OCI-LY7 (cell line): ENCODE measurements around the gene RPS15A. TPM values are rescaled to one million over a fixed set of nuclear protein-coding genes. Genes with fewer than 3 reads are reported as not detected.

ENCODE experiments used
- BruUV-seq: library from RNA; stranded (reverse); fragments of 400-500 nt; replicated peaks from 2 replicates; lab custom pipeline; 2021; lab: Mats Ljungman, UMichigan
- CTCF ChIA-PET: fragments of 300-600 bp; sonication (Branson Sonifier 250); formaldehyde crosslinking; loops from one replicate; lab custom pipeline; 2022; ENCODE audit warnings: antibody characterized with exemption; ENCODE audit not compliant: unreplicated experiment; lab: Charles Lee
- POLR2A ChIA-PET: fragments of 300-600 bp; sonication (Branson Sonifier 250); formaldehyde crosslinking; loops from one replicate; lab custom pipeline; 2022; ENCODE audit warnings: antibody characterized with exemption; lab: Charles Lee
- DNase-seq: peaks from one replicate; pipeline ENCODE4 v3.0.0-alpha.2; 2015; ENCODE audit warnings: low spot score
- H2AFZ ChIP-seq: fragments of 200-600 bp; sonication (generic), shearing (Covaris generic); 2 replicates; pipeline ENCODE4 v1.6.1; 2014; ENCODE audit warnings: mild to moderate bottlenecking, antibody characterized with exemption, low read length, moderate library complexity
- H3K27ac ChIP-seq: fragments of 200-600 bp; sonication (generic); 2 replicates; pipeline ENCODE4 v1.5.1; 2014; ENCODE audit warnings: mixed run types, low read depth, mild to moderate bottlenecking, moderate library complexity, low read length, inconsistent platforms; ENCODE audit not compliant: poor library complexity, severe bottlenecking
- H3K36me3 ChIP-seq: fragments of 200-600 bp; sonication (generic); 2 replicates; pipeline ENCODE4 v1.6.1; 2014; ENCODE audit warnings: mild to moderate bottlenecking, antibody characterized with exemption, low read length, moderate library complexity, mixed read lengths; ENCODE audit not compliant: insufficient read depth
- H3K4me1 ChIP-seq: fragments of 200-600 bp; sonication (generic); 2 replicates; pipeline ENCODE4 v1.5.1; 2014; ENCODE audit warnings: mild to moderate bottlenecking, low read length; ENCODE audit not compliant: insufficient read depth, poor library complexity, severe bottlenecking
- H3K4me2 ChIP-seq: fragments of 200-600 bp; sonication (generic); 2 replicates; pipeline ENCODE4 v1.6.1; 2014; ENCODE audit warnings: mild to moderate bottlenecking, low read length
- H3K4me3 ChIP-seq: fragments of 200-600 bp; sonication (generic); 2 replicates; pipeline ENCODE4 v1.5.1; 2014; ENCODE audit warnings: mild to moderate bottlenecking, low read depth, low read length; ENCODE audit not compliant: poor library complexity, severe bottlenecking
- H3K79me2 ChIP-seq: fragments of 200-600 bp; sonication (generic); 2 replicates; pipeline ENCODE4 v1.6.1; 2016; ENCODE audit warnings: low read depth, mild to moderate bottlenecking, low read length, moderate library complexity, mixed read lengths; ENCODE audit not compliant: insufficient read depth
- H3K9me2 ChIP-seq: fragments of 200-600 bp; sonication (generic); 2 replicates; pipeline ENCODE4 v1.6.1; 2016; ENCODE audit warnings: mild to moderate bottlenecking, low read length, mixed read lengths; ENCODE audit not compliant: insufficient read depth
- H3K9me3 ChIP-seq: fragments of 200-600 bp; sonication (generic); 2 replicates; pipeline ENCODE4 v1.6.1; 2014; ENCODE audit warnings: mild to moderate bottlenecking, mixed run types, low read length, mixed read lengths
- H4K20me1 ChIP-seq: fragments of 200-600 bp; sonication (generic); 2 replicates; pipeline ENCODE4 v1.6.1; 2014; ENCODE audit warnings: mild to moderate bottlenecking, antibody characterized with exemption, low read length, moderate library complexity, mixed read lengths; ENCODE audit not compliant: insufficient read depth
- EZH2phosphoT487 ChIP-seq: fragments of 200-600 bp; sonication (generic); IDR thresholded peaks from 2 replicates; pipeline ENCODE4 v1.6.1; 2018; ENCODE audit warnings: low read depth, borderline replicate concordance, mild to moderate bottlenecking, mixed run types, antibody characterized with exemption, low read length, moderate library complexity, mixed read lengths
- intact Hi-C: fragments of 100-400 bp; cut with micrococcal nuclease; formaldehyde crosslinking; loops from one replicate; pipeline ENCODE4 v1.10.0; 2022; ENCODE audit not compliant: unreplicated experiment
- total RNA-seq, 2 experiments: library from RNA; depleted of rRNA in 1 of 2; stranded (reverse); fragments of >200 nt in 1 of 2; shearing (Covaris generic) in 1 of 2; gene quantifications; 2 replicates each; pipeline ENCODE4 v1.2.3, GENCODE V29; 2014 to 2022
- TF ChIP-seq, protein P1 (sequence below): fragments of 200-600 bp; sonication (generic); conservative IDR thresholded peaks from 2 replicates; pipeline ENCODE4 v1.5.1; 2014; ENCODE audit warnings: mild to moderate bottlenecking, antibody characterized with exemption, low read length, moderate library complexity, mixed read lengths

RPS15A gene
- total RNA-seq, 2 experiments from 2014 or later = 1,902 to 2,645 TPM

DNA sequence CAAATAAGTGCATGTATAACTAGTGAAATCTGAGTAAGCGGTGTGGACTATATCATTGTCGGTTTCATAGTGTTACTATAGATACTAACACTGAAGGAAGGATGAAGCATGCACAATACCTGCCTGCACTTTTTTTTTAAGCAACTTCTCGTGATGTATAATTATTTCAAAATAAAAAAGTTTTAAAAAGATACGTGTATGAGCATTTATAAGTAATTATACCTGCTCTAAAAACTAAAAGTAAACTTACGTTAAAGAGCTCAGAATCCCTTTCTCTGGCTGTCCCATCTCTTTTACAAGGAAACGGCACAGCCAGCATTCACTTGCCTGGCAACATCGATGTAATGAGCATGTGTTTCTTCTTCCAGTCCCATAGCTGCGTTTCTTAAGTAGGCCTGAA, 42.5 kb upstream of the RPS15A start:
- no peak overlapping the region for H3K4me3 ChIP-seq
- H3K9me3 ChIP-seq = no peaks in the 10 kb centered on the region
- POLR2A ChIA-PET = interaction anchor here (0.7 kb wide), 1 partner anchor 41 kb away, joined by 3 read pairs; no protein-coding TSS in a partner anchor
- TF ChIP-seq EZH2phosphoT487 = no peak
- TF ChIP-seq, protein P1, sequence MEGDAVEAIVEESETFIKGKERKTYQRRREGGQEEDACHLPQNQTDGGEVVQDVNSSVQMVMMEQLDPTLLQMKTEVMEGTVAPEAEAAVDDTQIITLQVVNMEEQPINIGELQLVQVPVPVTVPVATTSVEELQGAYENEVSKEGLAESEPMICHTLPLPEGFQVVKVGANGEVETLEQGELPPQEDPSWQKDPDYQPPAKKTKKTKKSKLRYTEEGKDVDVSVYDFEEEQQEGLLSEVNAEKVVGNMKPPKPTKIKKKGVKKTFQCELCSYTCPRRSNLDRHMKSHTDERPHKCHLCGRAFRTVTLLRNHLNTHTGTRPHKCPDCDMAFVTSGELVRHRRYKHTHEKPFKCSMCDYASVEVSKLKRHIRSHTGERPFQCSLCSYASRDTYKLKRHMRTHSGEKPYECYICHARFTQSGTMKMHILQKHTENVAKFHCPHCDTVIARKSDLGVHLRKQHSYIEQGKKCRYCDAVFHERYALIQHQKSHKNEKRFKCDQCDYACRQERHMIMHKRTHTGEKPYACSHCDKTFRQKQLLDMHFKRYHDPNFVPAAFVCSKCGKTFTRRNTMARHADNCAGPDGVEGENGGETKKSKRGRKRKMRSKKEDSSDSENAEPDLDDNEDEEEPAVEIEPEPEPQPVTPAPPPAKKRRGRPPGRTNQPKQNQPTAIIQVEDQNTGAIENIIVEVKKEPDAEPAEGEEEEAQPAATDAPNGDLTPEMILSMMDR = no peak
- H3K9me2 ChIP-seq = no peaks in the 10 kb centered on the region
- no TSS peak for BruUV-seq
- CTCF ChIA-PET = no interaction called here
- DNase-seq = no peak
- no peak overlapping the region for H3K4me2 ChIP-seq
- H3K27ac ChIP-seq = no peak overlapping the region
- H3K4me1 ChIP-seq = no peaks in the 10 kb centered on the region
- H3K79me2 ChIP-seq = no peaks in the 10 kb centered on the region
- peaks cover 98% of the 10 kb centered on the region for H3K36me3 ChIP-seq
- intact Hi-C loops = no loop called here
- no peak overlapping the region for H2AFZ ChIP-seq
- H4K20me1 ChIP-seq = no peaks in the 10 kb centered on the region; the same call in 1 of the 2 replicates

DNA sequence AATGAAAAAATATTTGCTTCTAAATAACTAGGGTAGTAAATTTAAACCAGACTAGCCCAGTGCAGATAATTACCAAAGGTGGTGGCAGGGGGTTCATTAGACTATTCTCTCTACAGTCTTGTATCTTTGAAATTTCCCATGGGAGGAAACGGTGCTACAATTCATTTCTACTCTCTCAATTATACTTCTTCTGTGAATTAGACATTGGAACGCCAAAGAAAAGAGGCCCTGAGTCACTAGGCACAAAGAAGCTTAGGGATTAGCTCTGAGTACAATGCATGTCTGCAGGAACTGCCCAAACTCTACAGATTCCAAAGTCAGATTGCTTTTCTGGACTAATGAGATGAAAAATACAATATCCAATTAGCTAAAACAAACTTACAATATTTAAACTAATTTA, 41.9 kb upstream of the RPS15A start:
- intact Hi-C loops = no loop called here
- no TSS peak for BruUV-seq
- H3K36me3 ChIP-seq = peaks cover 94% of the 10 kb centered on the region
- H2AFZ ChIP-seq = no peak overlapping the region
- no peaks in the 10 kb centered on the region; the same call in 1 of the 2 replicates for H4K20me1 ChIP-seq
- H3K4me3 ChIP-seq = no peak overlapping the region
- TF ChIP-seq, protein P1 = no peak
- TF ChIP-seq EZH2phosphoT487 = no peak
- H3K9me3 ChIP-seq = no peaks in the 10 kb centered on the region
- H3K27ac ChIP-seq = no peak overlapping the region
- H3K4me2 ChIP-seq = no peak overlapping the region
- no peaks in the 10 kb centered on the region for H3K4me1 ChIP-seq
- ChIA-PET CTCF (no interaction called here), POLR2A (interaction anchor here (0.5 to 1.6 kb wide), 3 partner anchors 12 to 688 kb away, joined by 3 to 6 read pairs (median 6); no protein-coding TSS in a partner anchor)
- DNase-seq = no peak
- no peaks in the 10 kb centered on the region for H3K9me2 ChIP-seq
- H3K79me2 ChIP-seq = no peaks in the 10 kb centered on the region

DNA sequence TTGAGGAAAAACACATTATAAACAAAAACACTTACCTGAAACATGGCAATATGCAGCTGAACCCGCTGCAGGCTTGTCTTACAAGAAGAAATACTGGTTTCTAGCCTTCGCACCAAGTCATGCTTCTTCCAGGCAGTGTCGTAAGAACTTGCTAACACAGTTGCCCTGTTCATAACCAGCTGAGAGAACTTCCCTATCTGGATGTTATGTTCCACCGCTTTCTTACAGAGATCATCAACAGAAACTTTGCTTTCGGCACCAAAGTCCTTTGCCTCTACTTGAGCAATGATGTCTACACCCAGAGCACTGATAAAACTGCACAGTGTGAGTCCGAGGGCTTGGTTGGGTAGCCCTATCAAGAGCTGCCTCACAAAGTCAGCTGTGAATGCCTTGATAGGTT, 39.1 kb upstream of the RPS15A start:
- Histone ChIP-seq H2AFZ (no peak overlapping the region), H3K4me3 (no peak overlapping the region), H4K20me1 (no peaks in the 10 kb centered on the region), H3K4me2 (no peak overlapping the region), H3K27ac (no peak overlapping the region), H3K9me3 (no peaks in the 10 kb centered on the region), H3K36me3 (peaks cover 69% of the 10 kb centered on the region), H3K9me2 (no peaks in the 10 kb centered on the region), H3K79me2 (no peaks in the 10 kb centered on the region), H3K4me1 (no peaks in the 10 kb centered on the region)
- CTCF ChIA-PET = interaction anchor here (0.8 kb wide), 1 partner anchor 28 kb away, joined by 4 read pairs; the partner anchor contains the start of gene ARL6IP1
- no peak for DNase-seq
- intact Hi-C loops = no loop called here
- no TSS peak for BruUV-seq
- POLR2A ChIA-PET = interaction anchor here (1.1 kb wide), 1 partner anchor 10 kb away, joined by 3 read pairs; no protein-coding TSS in a partner anchor
- TF ChIP-seq, protein P1 = no peak
- no peak for TF ChIP-seq EZH2phosphoT487
